SK-N-MC (cell line): Measurements from ENCODE around the gene GNAQ.

Source experiments
- DNase-seq: peaks from one replicate; pipeline ENCODE4 v3.0.0-alpha.2; 2011; ENCODE audit warnings: low read depth, low spot score
- H3K27ac ChIP-seq: fragments of 200-600 bp; sonication (generic); 2 replicates; pipeline ENCODE4 v1.5.1; 2016; ENCODE audit warnings: mixed run types
- H3K36me3 ChIP-seq: fragments of 200-600 bp; sonication (generic); 2 replicates; pipeline ENCODE4 v1.6.1; 2017; ENCODE audit warnings: antibody characterized with exemption, low read length, mixed read lengths; ENCODE audit not compliant: insufficient read depth
- H3K4me3 ChIP-seq: fragments of 200-600 bp; sonication (generic); 2 replicates; pipeline ENCODE4 v1.5.1; 2016
- H3K9ac ChIP-seq: fragments of 200-600 bp; sonication (generic); 2 replicates; pipeline ENCODE4 v1.8.0; 2017; ENCODE audit warnings: mixed run types, mixed read lengths; ENCODE audit not compliant: insufficient read length
- H3K9me3 ChIP-seq: fragments of 200-600 bp; sonication (generic); 2 replicates; pipeline ENCODE4 v1.6.1; 2017; ENCODE audit warnings: low read depth, mild to moderate bottlenecking, antibody characterized with exemption, low read length, moderate library complexity, mixed read lengths
- EZH2 ChIP-seq: fragments of 200-600 bp; sonication (generic); IDR thresholded peaks from one replicate; pipeline ENCODE4 v1.6.1; 2017; ENCODE audit warnings: antibody characterized with exemption
- FOXP2 ChIP-seq: optimal IDR thresholded peaks from 2 replicates; pipeline ENCODE3; 2011; ENCODE audit warnings: mild to moderate bottlenecking, moderate library complexity; ENCODE audit not compliant: insufficient read depth; ENCODE audit errors: extremely low read length, control extremely low read depth
- POLR2AphosphoS5 ChIP-seq: IDR thresholded peaks from 2 replicates; pipeline ENCODE4 v1.6.1; 2012; ENCODE audit warnings: mild to moderate bottlenecking, low read depth, low read length, borderline replicate concordance

Gene GNAQ

GRCh38 chr9:77680581-77680980 is 351.0 kb downstream of the GNAQ start:
- H3K4me3 ChIP-seq = no peak overlapping the region
- TF ChIP-seq POLR2AphosphoS5 (no peak), FOXP2 (no peak), EZH2 (no peak)
- H3K36me3 ChIP-seq = no peaks in the 10 kb centered on the region
- no peaks in the 10 kb centered on the region for H3K9me3 ChIP-seq
- DNase-seq = no peak
- H3K27ac ChIP-seq = no peak overlapping the region
- no peak overlapping the region for H3K9ac ChIP-seq

- Histone ChIP-seq H3K27ac (no peak overlapping the region), H3K4me3 (no peak overlapping the region), H3K36me3 (no peaks in the 10 kb centered on the region), H3K9ac (no peak overlapping the region), H3K9me3 (no peaks in the 10 kb centered on the region)
- no peak for DNase-seq
- TF ChIP-seq FOXP2 = no peak
- TF ChIP-seq EZH2 = no peak
- no peak for TF ChIP-seq POLR2AphosphoS5
These were observed 351.8 kb downstream of the GNAQ start for GRCh38 chr9:77679661-77680368.

GRCh38 chr9:77679088-77679487 is 352.5 kb downstream of the GNAQ start:
- Histone ChIP-seq H3K4me3 (no peak overlapping the region), H3K9me3 (no peaks in the 10 kb centered on the region), H3K27ac (no peak overlapping the region), H3K9ac (no peak overlapping the region), H3K36me3 (no peaks in the 10 kb centered on the region)
- no peak for DNase-seq
- TF ChIP-seq FOXP2 (no peak), EZH2 (no peak), POLR2AphosphoS5 (no peak)

GRCh38 chr9:77677957-77678535 is 353.6 kb downstream of the GNAQ start:
- TF ChIP-seq EZH2 = no peak
- DNase-seq = no peak
- Histone ChIP-seq H3K9me3 (no peaks in the 10 kb centered on the region), H3K27ac (no peak overlapping the region), H3K36me3 (no peaks in the 10 kb centered on the region), H3K4me3 (no peak overlapping the region), H3K9ac (no peak overlapping the region)

GRCh38 chr9:77677397-77677796 is 354.2 kb downstream of the GNAQ start:
- no peaks in the 10 kb centered on the region for H3K9me3 ChIP-seq
- no peaks in the 10 kb centered on the region for H3K36me3 ChIP-seq
- no peak overlapping the region for H3K9ac ChIP-seq
- TF ChIP-seq POLR2AphosphoS5 = no peak
- TF ChIP-seq EZH2 = no peak
- TF ChIP-seq FOXP2 = no peak
- DNase-seq = no peak
- H3K4me3 ChIP-seq = no peak overlapping the region
- no peak overlapping the region for H3K27ac ChIP-seq

GRCh38 chr9:77673941-77674791 is 357.4 kb downstream of the GNAQ start:
- H3K27ac ChIP-seq = no peak overlapping the region
- H3K9ac ChIP-seq = no peak overlapping the region
- TF ChIP-seq FOXP2 = no peak
- no peak overlapping the region for H3K4me3 ChIP-seq
- no peaks in the 10 kb centered on the region for H3K36me3 ChIP-seq
- H3K9me3 ChIP-seq = no peaks in the 10 kb centered on the region
- no peak for DNase-seq

- Histone ChIP-seq H3K4me3 (no peak overlapping the region), H3K27ac (no peak overlapping the region), H3K9ac (no peak overlapping the region), H3K36me3 (no peaks in the 10 kb centered on the region), H3K9me3 (no peaks in the 10 kb centered on the region)
- TF ChIP-seq POLR2AphosphoS5 (no peak), EZH2 (no peak), FOXP2 (no peak)
- no peak for DNase-seq
These were observed 359.4 kb downstream of the GNAQ start for GRCh38 chr9:77672183-77672582.

- Histone ChIP-seq H3K9me3 (no peaks in the 10 kb centered on the region), H3K9ac (no peak overlapping the region), H3K27ac (no peak overlapping the region), H3K4me3 (no peak overlapping the region), H3K36me3 (no peaks in the 10 kb centered on the region)
- no peak for TF ChIP-seq FOXP2
- no peak for TF ChIP-seq POLR2AphosphoS5
- TF ChIP-seq EZH2 = no peak
- no peak for DNase-seq
These were observed 364.5 kb downstream of the GNAQ start for GRCh38 chr9:77667151-77667550.
